Choroid plexus epithelial cell (primary cell): Measurements from ENCODE around the gene DLG1.

ENCODE experiments used
- DNase-seq: peaks from one replicate; pipeline ENCODE4 v3.0.0-alpha.2; 2010; ENCODE audit warnings: low read depth
- H3K4me3 ChIP-seq: 2 replicates; pipeline ENCODE4 v1.5.1; 2011; ENCODE audit warnings: low read depth, mild to moderate bottlenecking, control low read depth, low read length, moderate library complexity
- TF ChIP-seq, protein P1 (sequence below): conservative IDR thresholded peaks from 2 replicates; pipeline ENCODE4 v1.5.1; 2011; ENCODE audit warnings: low read depth, mild to moderate bottlenecking, control low read depth, inconsistent platforms, low read length, moderate library complexity

The DLG1 gene

DNA sequence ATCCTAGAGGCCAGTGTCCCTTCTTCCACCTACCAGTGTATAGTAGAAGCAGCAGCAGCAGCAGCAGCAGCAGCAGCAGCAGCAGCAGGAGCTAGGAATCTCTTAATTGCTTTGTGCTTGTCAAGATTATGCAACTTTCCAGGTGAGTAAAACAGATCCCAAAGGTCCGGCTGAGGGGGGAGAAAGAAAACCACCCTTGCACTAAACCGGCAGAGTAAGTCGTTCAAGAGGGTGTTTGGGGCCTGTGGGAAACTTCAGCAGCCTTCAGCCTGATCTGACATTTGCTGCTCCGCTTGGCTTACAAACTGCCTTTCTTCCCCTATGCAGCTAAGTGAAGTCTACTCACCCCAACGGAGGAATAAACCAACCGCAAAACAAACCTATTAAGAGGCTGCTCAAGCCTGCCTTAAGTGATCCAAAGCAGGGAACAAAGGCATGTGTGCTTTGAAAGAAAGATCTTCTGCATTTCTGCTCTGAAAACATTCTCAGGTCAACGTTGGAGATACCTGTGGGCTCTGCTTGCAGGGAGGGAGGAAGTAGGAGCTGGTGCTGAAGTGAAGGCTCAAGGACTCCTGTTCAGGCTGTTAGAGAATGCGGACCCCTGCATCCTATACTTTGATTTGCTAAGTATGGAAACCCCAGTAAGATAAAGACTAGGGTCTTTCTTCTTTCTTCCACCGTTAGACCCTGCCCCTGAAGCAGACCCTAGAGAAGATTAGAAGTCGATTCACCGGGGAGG, 35.7 kb upstream of the DLG1 start:
- TF ChIP-seq, protein P1, sequence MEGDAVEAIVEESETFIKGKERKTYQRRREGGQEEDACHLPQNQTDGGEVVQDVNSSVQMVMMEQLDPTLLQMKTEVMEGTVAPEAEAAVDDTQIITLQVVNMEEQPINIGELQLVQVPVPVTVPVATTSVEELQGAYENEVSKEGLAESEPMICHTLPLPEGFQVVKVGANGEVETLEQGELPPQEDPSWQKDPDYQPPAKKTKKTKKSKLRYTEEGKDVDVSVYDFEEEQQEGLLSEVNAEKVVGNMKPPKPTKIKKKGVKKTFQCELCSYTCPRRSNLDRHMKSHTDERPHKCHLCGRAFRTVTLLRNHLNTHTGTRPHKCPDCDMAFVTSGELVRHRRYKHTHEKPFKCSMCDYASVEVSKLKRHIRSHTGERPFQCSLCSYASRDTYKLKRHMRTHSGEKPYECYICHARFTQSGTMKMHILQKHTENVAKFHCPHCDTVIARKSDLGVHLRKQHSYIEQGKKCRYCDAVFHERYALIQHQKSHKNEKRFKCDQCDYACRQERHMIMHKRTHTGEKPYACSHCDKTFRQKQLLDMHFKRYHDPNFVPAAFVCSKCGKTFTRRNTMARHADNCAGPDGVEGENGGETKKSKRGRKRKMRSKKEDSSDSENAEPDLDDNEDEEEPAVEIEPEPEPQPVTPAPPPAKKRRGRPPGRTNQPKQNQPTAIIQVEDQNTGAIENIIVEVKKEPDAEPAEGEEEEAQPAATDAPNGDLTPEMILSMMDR, result no peak
- no peak overlapping the region for H3K4me3 ChIP-seq
- DNase-seq, result no peak

DNA sequence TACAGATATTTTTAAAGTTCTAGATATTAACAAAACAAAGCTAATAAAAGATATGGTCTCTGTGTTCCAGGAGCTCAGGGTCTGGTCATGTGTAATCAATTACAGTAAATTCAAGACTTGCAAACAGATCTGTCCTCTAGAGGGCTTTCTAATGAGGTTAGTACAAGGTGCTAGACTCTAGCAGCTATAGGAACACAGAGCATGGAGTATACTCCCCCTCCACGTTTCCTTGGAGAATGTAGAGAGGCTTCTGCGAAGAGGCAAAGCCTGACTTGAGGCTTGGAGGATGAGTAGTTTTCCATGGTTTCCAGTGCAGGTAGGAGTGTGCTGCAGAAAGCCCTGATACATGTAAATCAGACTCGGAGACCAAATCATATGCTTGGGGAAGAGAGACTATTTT, 32.7 kb upstream of the DLG1 start:
- H3K4me3 ChIP-seq, result no peak overlapping the region
- TF ChIP-seq, protein P1, result peak; percentile 48
- DNase-seq, result peak; percentile 66

DNA sequence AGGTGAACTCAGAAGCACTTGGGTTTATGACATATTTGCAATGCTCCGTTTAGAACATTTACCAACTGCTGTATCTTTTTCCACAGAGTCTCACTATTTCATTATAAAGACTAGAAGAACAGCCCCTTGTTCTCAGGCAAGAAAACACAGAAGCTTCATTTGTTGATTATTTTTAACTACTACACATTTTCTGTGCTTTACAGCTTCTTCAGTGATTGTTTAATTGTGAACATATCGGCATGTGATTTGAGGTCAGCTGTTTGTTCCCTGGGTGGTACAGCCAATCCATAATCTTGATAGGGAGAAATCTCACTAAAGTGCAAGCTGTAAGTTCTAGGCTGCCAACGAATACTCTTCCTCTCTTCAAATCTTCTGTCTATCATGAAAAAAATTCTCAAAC, 31.0 kb upstream of the DLG1 start:
- no peak overlapping the region for H3K4me3 ChIP-seq
- no peak for DNase-seq
- TF ChIP-seq, protein P1, result no peak

DNA sequence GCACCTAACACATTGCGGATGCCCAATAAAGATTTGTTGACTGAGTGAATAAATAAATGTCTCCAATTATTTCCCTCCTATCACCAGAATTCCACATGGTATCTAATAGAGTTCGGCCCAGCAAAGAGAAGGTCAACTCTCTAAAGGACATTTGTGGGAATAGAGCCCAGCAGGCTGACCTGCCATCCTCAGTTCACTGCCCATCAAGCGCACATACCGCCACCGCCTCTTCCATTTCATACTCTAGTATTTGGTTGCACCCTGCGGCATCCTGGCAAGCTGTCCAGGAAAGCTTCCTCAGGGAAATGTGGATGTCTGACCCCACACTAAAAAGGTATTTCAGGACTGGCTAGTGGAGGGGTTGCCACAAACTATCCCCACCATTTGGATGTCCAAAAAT, 29.8 kb upstream of the DLG1 start:
- DNase-seq, result no peak
- no peak overlapping the region for H3K4me3 ChIP-seq
- TF ChIP-seq, protein P1, result no peak

DNA sequence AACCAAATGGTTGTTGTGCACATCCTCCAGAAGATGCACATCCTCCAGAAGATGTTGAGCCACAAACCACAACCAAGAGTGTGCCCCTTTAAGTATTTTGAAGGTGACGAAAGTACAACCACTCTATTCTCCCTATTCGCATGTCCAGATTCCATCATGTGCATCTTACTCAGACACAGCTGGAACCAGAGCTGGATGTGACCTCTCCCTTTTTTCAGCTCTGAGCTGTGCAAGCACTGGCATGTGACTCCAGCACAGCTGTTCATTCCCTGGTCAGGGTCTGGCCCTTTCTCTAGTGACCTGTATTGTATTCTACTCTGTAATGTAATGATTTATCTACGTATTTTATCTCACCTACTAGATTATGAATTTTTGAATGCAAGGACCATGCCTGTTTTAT, 29.3 kb upstream of the DLG1 start:
- DNase-seq, result peak; percentile 93
- TF ChIP-seq, protein P1, result no peak
- H3K4me3 ChIP-seq, result no peak overlapping the region

DNA sequence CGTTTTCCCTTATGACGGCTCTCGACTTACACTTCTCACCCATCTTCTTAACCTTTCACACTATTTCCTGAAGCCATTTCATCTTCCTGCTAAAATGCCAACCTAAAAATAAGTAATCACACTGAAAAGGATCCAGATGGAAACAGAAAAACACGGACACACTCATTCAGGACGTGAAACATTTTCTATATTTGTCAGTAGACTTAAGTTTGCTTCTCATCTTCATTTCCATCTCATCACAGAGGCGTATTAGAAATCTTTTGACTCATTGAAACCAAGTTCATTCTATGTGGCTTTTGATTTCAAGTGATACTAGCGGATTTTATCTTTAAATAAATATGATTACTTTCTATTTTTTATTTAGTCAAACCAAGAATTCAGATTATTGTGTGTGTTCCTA, 27.4 kb upstream of the DLG1 start:
- TF ChIP-seq, protein P1, result no peak
- DNase-seq, result no peak
- no peak overlapping the region for H3K4me3 ChIP-seq

DNA sequence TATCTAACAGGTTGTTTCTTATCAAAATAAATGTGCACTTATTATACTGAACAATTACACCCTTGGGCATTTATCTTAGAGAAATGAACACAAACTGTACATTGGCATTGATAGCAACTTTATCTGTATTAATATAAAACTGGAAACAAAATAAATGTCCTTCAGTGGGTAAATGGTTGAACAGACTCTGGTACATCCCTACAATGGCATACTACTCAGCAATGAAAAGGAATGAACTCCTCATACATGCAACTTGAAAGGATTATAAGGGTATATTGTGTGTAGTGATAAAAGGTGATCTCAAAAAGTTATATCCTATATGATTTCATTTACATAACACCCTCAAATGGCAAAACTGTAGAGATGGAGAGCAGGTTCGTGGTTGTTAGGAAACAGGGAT, 23.7 kb upstream of the DLG1 start:
- no peak overlapping the region for H3K4me3 ChIP-seq
- DNase-seq, result no peak
- TF ChIP-seq, protein P1, result no peak
